Transverse colon (tissue), 4 donors: ENCODE measurements around the gene ATP13A1. TPM values are rescaled to one million over a fixed set of nuclear protein-coding genes. Genes with fewer than 3 reads are reported as not detected.

Experiments used
- DNase-seq: peaks from one replicate; pipeline ENCODE4 v3.0.0-alpha.2; 2019
- H3K27ac ChIP-seq, 4 donors: fragments of 200-600 bp; sonication (generic); 2 replicates each; pipeline ENCODE4 v1.5.1; 2016 to 2018; ENCODE audit warnings: inconsistent platforms in 4 of 4
- H3K27me3 ChIP-seq: fragments of 200-600 bp; sonication (generic); 2 replicates; pipeline ENCODE4 v1.5.1; 2017; ENCODE audit warnings: inconsistent platforms
- H3K36me3 ChIP-seq, 4 donors: fragments of 200-600 bp; sonication (generic); 2 replicates each; pipeline ENCODE4 v1.5.1; 2017 to 2019; ENCODE audit warnings: inconsistent platforms in 4 of 4
- H3K4me1 ChIP-seq, 4 donors: fragments of 200-600 bp; sonication (generic); 2 replicates each; pipeline ENCODE4 v1.5.1; 2017 to 2020; ENCODE audit warnings: inconsistent platforms in 4 of 4
- H3K4me3 ChIP-seq, 4 donors: fragments of 200-600 bp; sonication (generic); 1 replicate in 1 of 4; 2 replicates in 3 of 4; pipeline versions ENCODE4 v1.5.1 to v1.6.1; 2017 to 2019; ENCODE audit warnings: inconsistent platforms in 4 of 4
- H3K9me3 ChIP-seq, 2 donors: fragments of 200-600 bp; sonication (generic); 2 replicates each; pipeline ENCODE4 v1.5.1; 2017 to 2019; ENCODE audit warnings: inconsistent platforms in 2 of 2
- CTCF ChIP-seq, 5 experiments: fragments of 200-600 bp in 3 of 5; fragments of 450-650 bp in 2 of 5; sonication (generic) in 3 of 5; IDR thresholded peaks; 1 replicate in 2 of 5; 2 replicates in 3 of 5; pipeline ENCODE4 v1.5.1; 2016 to 2017; ENCODE audit warnings: antibody characterized with exemption in 5 of 5, inconsistent platforms in 3 of 5, mild to moderate bottlenecking in 2 of 5, moderate library complexity in 1 of 5
- EP300 ChIP-seq: sonication (generic); formaldehyde crosslinking; IDR thresholded peaks from one replicate; pipeline ENCODE4 v1.6.1; 2017; ENCODE audit warnings: antibody characterized with exemption, low read depth
- POLR2A ChIP-seq: fragments of 450-650 bp; IDR thresholded peaks from one replicate; pipeline ENCODE4 v1.6.1; 2016; ENCODE audit warnings: antibody characterized with exemption, mild to moderate bottlenecking, moderate library complexity
- POLR2AphosphoS5 ChIP-seq, 3 donors: sonication (generic); formaldehyde crosslinking; IDR thresholded peaks; one replicate each; pipeline ENCODE4 v1.6.1; 2016; ENCODE audit warnings: antibody characterized with exemption in 3 of 3
- WGBS, 2 donors: methylation state at CpG; one replicate each; pipeline ENCODE4 v1.1.5; 2018; ENCODE audit warnings: low coverage in 1 of 2; 5-methylcytosine and 5-hydroxymethylcytosine counted together
- in situ Hi-C, 4 donors: fragments of 200-750 bp; cut with MboI; loops; one replicate each; pipeline versions ENCODE4 v1.15.0 to v1.15.1; 2017; ENCODE audit warnings: low sequenced_read_pairs in 3 of 4, low pct_ligation_motif_present in 1 of 4, low pct_unique_long_range_greater_than_20kb in 1 of 4
- intact Hi-C: fragments of 100-400 bp; cut with DNase I; formaldehyde crosslinking; loops from one replicate; pipeline ENCODE4 v1.15.1; 2023; ENCODE audit warnings: low total_unique reads
- total RNA-seq, 4 donors: library from RNA; depleted of rRNA; stranded (reverse); fragments of >200 nt; gene quantifications; one replicate each; pipeline ENCODE4 v1.1.0, GENCODE V29; 2016

ATP13A1 gene
- total RNA-seq, 4 donors from 2014 or later = 112 to 929 (median 402) TPM

GRCh38 chr19:19619181-19619848 lies 44.2 kb downstream of the ATP13A1 start:
- intact Hi-C loops = loop anchor here (5.0 kb wide), 1 partner anchor 817 kb away; no protein-coding TSS in a partner anchor
- Histone ChIP-seq H3K4me1 (peaks cover 0 to 9% (median 5%) of the 10 kb centered on the region in 4 donors), H3K27ac (peak overlapping the region in 3 of 4 donors; percentile 29 to 51 (median 36)), H3K9me3 (no peaks in the 10 kb centered on the region), H3K36me3 (no peaks in the 10 kb centered on the region), H3K27me3 (no peaks in the 10 kb centered on the region), H3K4me3 (peak overlapping the region in 1 of 4 donors; percentile 45)
- DNase-seq = no peak
- in situ Hi-C loops = no loop called here
- WGBS, 2 donors = 50 to 73% methylated on average over 8 to 21 of the region's 21 CpGs
- TF ChIP-seq CTCF (IDR thresholded peaks at IDR 0.05) (no peak), POLR2A (no peak), POLR2AphosphoS5 (IDR thresholded peaks at IDR 0.05) (no peak), EP300 (no peak)

- no peaks in the 10 kb centered on the region for H3K27me3 ChIP-seq
These were observed 45.0 kb downstream of the ATP13A1 start, which contains the start of gene PBX4 for GRCh38 chr19:19618219-19619051. TSS of gene PBX4 (minus strand) at chr19:19618687. CDS start at chr19:19618629, 58 bp downstream.

GRCh38 chr19:19615086-19615485 lies 48.4 kb downstream of the ATP13A1 start:
- Histone ChIP-seq H3K4me3 (no peak overlapping the region), H3K27me3 (no peaks in the 10 kb centered on the region), H3K36me3 (no peaks in the 10 kb centered on the region), H3K4me1 (peaks cover 0 to 16% (median 7%) of the 10 kb centered on the region in 4 donors), H3K9me3 (no peaks in the 10 kb centered on the region), H3K27ac (no peak overlapping the region)
- in situ Hi-C loops (no loop called here), intact Hi-C loops (loop anchor here (5.0 kb wide), 1 partner anchor 813 kb away; no protein-coding TSS in a partner anchor)
- TF ChIP-seq CTCF (IDR thresholded peaks at IDR 0.05) = no peak
- TF ChIP-seq POLR2AphosphoS5 (IDR thresholded peaks at IDR 0.05) = no peak
- no peak for TF ChIP-seq POLR2A
- no peak for TF ChIP-seq EP300
- 86% methylated on average over 3 of the region's 3 CpGs; no CpG with 5 or more reads in 1 of the 2 donors for whole genome bisulfite sequencing, 2 donors
- DNase-seq = no peak

More at GRCh38 chr19:19618219-19619051, 45.0 kb downstream of the ATP13A1 start, which contains the start of gene PBX4:
- in situ Hi-C loops = no loop called here
- Histone ChIP-seq H3K36me3 (no peaks in the 10 kb centered on the region), H3K4me1 (peaks cover 0 to 11% (median 7%) of the 10 kb centered on the region in 4 donors), H3K9me3 (no peaks in the 10 kb centered on the region), H3K27ac (peak within 1 kb of the TSS in 3 of 4 donors; percentile 54 to 66 (median 57)), H3K4me3 (peak within 1 kb of the TSS; percentile 0 to 45 (median 38))
- TF ChIP-seq POLR2A (peak; percentile 30), POLR2AphosphoS5 (IDR thresholded peaks at IDR 0.05) (peak; percentile 14 to 79 (median 60)), EP300 (no peak)
- intact Hi-C loops = loop anchor here (5.0 kb wide), 1 partner anchor 816 kb away; no protein-coding TSS in a partner anchor
- peak; percentile 97 for DNase-seq
- 7 to 11% methylated on average over 7 to 60 of the region's 80 CpGs for WGBS, 2 donors

- DNase-seq = peak; percentile 25
- H3K9me3 ChIP-seq = no peaks in the 10 kb centered on the region
- H3K27ac ChIP-seq = no peak overlapping the region
- H3K27me3 ChIP-seq = no peaks in the 10 kb centered on the region
- TF ChIP-seq POLR2AphosphoS5 (IDR thresholded peaks at IDR 0.05) = no peak
- TF ChIP-seq EP300 = no peak
- H3K4me1 ChIP-seq = peaks cover 0 to 11% (median 0%) of the 10 kb centered on the region in 4 donors
- H3K36me3 ChIP-seq = no peaks in the 10 kb centered on the region
- no peak overlapping the region for H3K4me3 ChIP-seq
- WGBS, 2 donors = 61% methylated on average over 4 of the region's 4 CpGs; no CpG with 5 or more reads in 1 of the 2 donors
- intact Hi-C loops = no loop called here
- in situ Hi-C loops = no loop called here
These were observed 50.0 kb downstream of the ATP13A1 start for GRCh38 chr19:19613506-19613905.
